Measurements from ENCODE around the gene EML4.
"Not testable (repeated sequence)": the region's sequence is repeated elsewhere in the genome, so short reads cannot be mapped to it uniquely, and the experiment has no call there.

Gene EML4

GRCh38 chr2:42340045-42340937 is 171.1 kb downstream of the EML4 start:
- H3K36me3 ChIP-seq (replicated peaks), result peaks cover 21% of the 10 kb centered on the region
- no peak for DNase-seq (ENCODE audit: low spot score in 2 of 2)
- H3K4me3 ChIP-seq, result no peak overlapping the region
- no peaks in the 10 kb centered on the region for H3K27me3 ChIP-seq (ENCODE audit: low read depth)
- H3K4me1 ChIP-seq, result no peaks in the 10 kb centered on the region; the same call in 1 of the 2 replicates
- in situ Hi-C loops (cut with MboI; ENCODE audit: low sequenced_read_pairs), result loop anchor here (25.0 kb wide), 1 partner anchor 478 kb away; no protein-coding TSS in a partner anchor
- no peaks in the 10 kb centered on the region for H3K9me3 ChIP-seq

GRCh38 chr2:42340938-42341636 is 171.9 kb downstream of the EML4 start:
- Histone ChIP-seq H3K36me3 (replicated peaks) (peaks cover 29% of the 10 kb centered on the region), H3K4me3 (no peak overlapping the region), H3K27me3 (ENCODE audit: low read depth) (no peaks in the 10 kb centered on the region), H3K4me1 (no peaks in the 10 kb centered on the region; the same call in 1 of the 2 replicates), H3K9me3 (no peaks in the 10 kb centered on the region)
- in situ Hi-C loops (cut with MboI; ENCODE audit: low sequenced_read_pairs), result loop anchor here (25.0 kb wide), 1 partner anchor 479 kb away; no protein-coding TSS in a partner anchor
- DNase-seq (ENCODE audit: low spot score in 2 of 2), result no peak

- in situ Hi-C loops (cut with MboI; ENCODE audit: low sequenced_read_pairs), result loop anchor here (25.0 kb wide), 1 partner anchor 480 kb away; no protein-coding TSS in a partner anchor
- Histone ChIP-seq H3K4me3 (no peak overlapping the region), H3K27me3 (ENCODE audit: low read depth) (no peaks in the 10 kb centered on the region), H3K4me1 (no peaks in the 10 kb centered on the region; the same call in 1 of the 2 replicates), H3K9me3 (no peaks in the 10 kb centered on the region), H3K36me3 (replicated peaks) (peaks cover 31% of the 10 kb centered on the region)
- DNase-seq (ENCODE audit: low spot score in 2 of 2), result no peak
Observed at GRCh38 chr2:42342061-42342794, 173.1 kb downstream of the EML4 start.

- H3K36me3 ChIP-seq (replicated peaks), result peaks cover 31% of the 10 kb centered on the region
- no peaks in the 10 kb centered on the region for H3K27me3 ChIP-seq (ENCODE audit: low read depth)
- no peak overlapping the region for H3K4me3 ChIP-seq
- in situ Hi-C loops (cut with MboI; ENCODE audit: low sequenced_read_pairs), result loop anchor here (25.0 kb wide), 1 partner anchor 481 kb away; no protein-coding TSS in a partner anchor
- no peaks in the 10 kb centered on the region; the same call in 1 of the 2 replicates for H3K4me1 ChIP-seq
- DNase-seq (ENCODE audit: low spot score in 2 of 2), result no peak
- no peaks in the 10 kb centered on the region for H3K9me3 ChIP-seq
Observed at GRCh38 chr2:42342795-42343241, 173.7 kb downstream of the EML4 start.

GRCh38 chr2:42345986-42346385 is 176.8 kb downstream of the EML4 start:
- Histone ChIP-seq H3K36me3 (replicated peaks) (peaks cover 40% of the 10 kb centered on the region), H3K27me3 (ENCODE audit: low read depth) (no peaks in the 10 kb centered on the region), H3K4me1 (no peaks in the 10 kb centered on the region; the same call in 1 of the 2 replicates), H3K9me3 (no peaks in the 10 kb centered on the region), H3K4me3 (no peak overlapping the region)
- DNase-seq (ENCODE audit: low spot score in 2 of 2), result no peak
- in situ Hi-C loops (cut with MboI; ENCODE audit: low sequenced_read_pairs), result loop anchor here (25.0 kb wide), 1 partner anchor 484 kb away; no protein-coding TSS in a partner anchor

GRCh38 chr2:42346856-42347255 is 177.7 kb downstream of the EML4 start:
- not testable (repeated sequence) for H3K4me3 ChIP-seq; H3K9me3 ChIP-seq; DNase-seq (ENCODE audit: low spot score in 2 of 2); H3K4me1 ChIP-seq; H3K27me3 ChIP-seq (ENCODE audit: low read depth)
- H3K36me3 ChIP-seq (replicated peaks), result peaks cover 45% of the 10 kb centered on the region
- in situ Hi-C loops (cut with MboI; ENCODE audit: low sequenced_read_pairs), result loop anchor here (25.0 kb wide), 1 partner anchor 485 kb away; no protein-coding TSS in a partner anchor

- H3K27me3 ChIP-seq (ENCODE audit: low read depth); H3K4me3 ChIP-seq; H3K9me3 ChIP-seq; DNase-seq (ENCODE audit: low spot score in 2 of 2); H3K4me1 ChIP-seq: not testable (repeated sequence)
- H3K36me3 ChIP-seq (replicated peaks), result peaks cover 49% of the 10 kb centered on the region
- in situ Hi-C loops (cut with MboI; ENCODE audit: low sequenced_read_pairs), result loop anchor here (25.0 kb wide), 1 partner anchor 485 kb away; no protein-coding TSS in a partner anchor
Observed at GRCh38 chr2:42347518-42347917, 178.4 kb downstream of the EML4 start.

- H3K27me3 ChIP-seq (ENCODE audit: low read depth), result no peaks in the 10 kb centered on the region
- in situ Hi-C loops (cut with MboI; ENCODE audit: low sequenced_read_pairs), result loop anchor here (25.0 kb wide), 1 partner anchor 486 kb away; no protein-coding TSS in a partner anchor
- peaks cover 54% of the 10 kb centered on the region for H3K36me3 ChIP-seq (replicated peaks)
Observed at GRCh38 chr2:42348113-42348805, 179.1 kb downstream of the EML4 start.

GRCh38 chr2:42350434-42351063 is 181.4 kb downstream of the EML4 start:
- H3K4me1 ChIP-seq, result no peaks in the 10 kb centered on the region
- in situ Hi-C loops (cut with MboI; ENCODE audit: low sequenced_read_pairs), result loop anchor here (25.0 kb wide), 1 partner anchor 312 kb away; no protein-coding TSS in a partner anchor
- no peak for DNase-seq (ENCODE audit: low spot score in 2 of 2)
- no peaks in the 10 kb centered on the region for H3K27me3 ChIP-seq (ENCODE audit: low read depth)
- H3K4me3 ChIP-seq, result no peak overlapping the region
- no peaks in the 10 kb centered on the region for H3K9me3 ChIP-seq
- H3K36me3 ChIP-seq (replicated peaks), result peaks cover 39% of the 10 kb centered on the region

More at GRCh38 chr2:42348113-42348805, 179.1 kb downstream of the EML4 start:
- H3K9me3 ChIP-seq, result no peaks in the 10 kb centered on the region
- H3K4me1 ChIP-seq, result no peaks in the 10 kb centered on the region
- no peak for DNase-seq (ENCODE audit: low spot score in 2 of 2)
- H3K4me3 ChIP-seq, result no peak overlapping the region

GRCh38 chr2:42351864-42352263 is 182.7 kb downstream of the EML4 start:
- H3K9me3 ChIP-seq, result no peaks in the 10 kb centered on the region
- H3K4me3 ChIP-seq, result no peak overlapping the region
- H3K36me3 ChIP-seq (replicated peaks), result peaks cover 30% of the 10 kb centered on the region
- no peaks in the 10 kb centered on the region for H3K4me1 ChIP-seq
- in situ Hi-C loops (cut with MboI; ENCODE audit: low sequenced_read_pairs), result loop anchor here (25.0 kb wide), 1 partner anchor 310 kb away; no protein-coding TSS in a partner anchor
- DNase-seq (ENCODE audit: low spot score in 2 of 2), result no peak
- no peaks in the 10 kb centered on the region for H3K27me3 ChIP-seq (ENCODE audit: low read depth)

GRCh38 chr2:42353792-42354429 is 184.8 kb downstream of the EML4 start:
- no peaks in the 10 kb centered on the region for H3K4me1 ChIP-seq
- peaks cover 30% of the 10 kb centered on the region for H3K36me3 ChIP-seq (replicated peaks)
- in situ Hi-C loops (cut with MboI; ENCODE audit: low sequenced_read_pairs), result loop anchor here (25.0 kb wide), 1 partner anchor 308 kb away; no protein-coding TSS in a partner anchor
- DNase-seq (ENCODE audit: low spot score in 2 of 2), result no peak
- no peaks in the 10 kb centered on the region for H3K27me3 ChIP-seq (ENCODE audit: low read depth)
- no peaks in the 10 kb centered on the region for H3K9me3 ChIP-seq
- H3K4me3 ChIP-seq, result no peak overlapping the region
